HG03520 (cell line): ENCODE results near the gene ZMYM5.
"Not testable (repeated sequence)": the region's sequence is repeated elsewhere in the genome, so short reads cannot be mapped to it uniquely, and the experiment has no call there.

Experiments used
- ATAC-seq: cut with Tn5 transposase; IDR thresholded peaks from one replicate; pipeline ENCODE4 v1.9.1; 2021; ENCODE audit warnings: mild to moderate bottlenecking, moderate library complexity; ENCODE audit not compliant: unreplicated experiment

ZMYM5 gene

GRCh38 chr13:19863323-19864023, at the start of gene ZMYM5:
ZMYM5 (minus strand) TSS chr13:19863649; CDS start chr13:19852180, 11,469 bp downstream.
- peak; percentile 83 for ATAC-seq

- no peak for ATAC-seq
Observed at GRCh38 chr13:19910336-19911072, 47.1 kb upstream of the ZMYM5 start.

DNA sequence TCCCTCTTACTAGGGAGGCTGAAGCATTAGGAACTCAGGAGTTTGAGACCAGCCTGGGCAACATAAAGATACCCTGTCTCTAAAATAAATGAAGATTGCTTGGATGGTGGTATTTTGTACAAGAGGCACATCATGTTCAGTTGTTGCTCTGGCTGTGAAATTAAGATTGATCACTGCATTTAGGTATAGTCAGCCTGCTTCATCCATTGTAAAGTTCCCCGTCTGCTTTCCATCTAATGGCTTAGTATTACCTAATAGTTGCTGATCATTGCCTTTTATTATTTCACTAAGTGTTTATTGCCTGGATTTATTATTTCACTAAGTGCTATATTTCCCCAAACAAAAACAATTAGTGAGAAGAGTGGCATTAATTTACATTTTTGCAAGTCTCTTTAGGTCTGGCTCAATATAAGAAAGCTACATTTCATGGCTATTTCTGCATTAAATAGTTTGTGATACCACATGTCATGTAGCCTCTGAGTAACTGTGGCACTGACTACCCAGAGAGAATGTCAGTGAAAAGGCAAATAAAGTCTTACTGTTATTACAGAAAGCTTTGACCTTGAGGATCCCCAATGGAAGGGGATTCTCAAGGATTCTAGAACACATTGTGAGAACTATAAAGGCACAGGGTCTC, 45.0 kb upstream of the ZMYM5 start:
- ATAC-seq: no peak

DNA sequence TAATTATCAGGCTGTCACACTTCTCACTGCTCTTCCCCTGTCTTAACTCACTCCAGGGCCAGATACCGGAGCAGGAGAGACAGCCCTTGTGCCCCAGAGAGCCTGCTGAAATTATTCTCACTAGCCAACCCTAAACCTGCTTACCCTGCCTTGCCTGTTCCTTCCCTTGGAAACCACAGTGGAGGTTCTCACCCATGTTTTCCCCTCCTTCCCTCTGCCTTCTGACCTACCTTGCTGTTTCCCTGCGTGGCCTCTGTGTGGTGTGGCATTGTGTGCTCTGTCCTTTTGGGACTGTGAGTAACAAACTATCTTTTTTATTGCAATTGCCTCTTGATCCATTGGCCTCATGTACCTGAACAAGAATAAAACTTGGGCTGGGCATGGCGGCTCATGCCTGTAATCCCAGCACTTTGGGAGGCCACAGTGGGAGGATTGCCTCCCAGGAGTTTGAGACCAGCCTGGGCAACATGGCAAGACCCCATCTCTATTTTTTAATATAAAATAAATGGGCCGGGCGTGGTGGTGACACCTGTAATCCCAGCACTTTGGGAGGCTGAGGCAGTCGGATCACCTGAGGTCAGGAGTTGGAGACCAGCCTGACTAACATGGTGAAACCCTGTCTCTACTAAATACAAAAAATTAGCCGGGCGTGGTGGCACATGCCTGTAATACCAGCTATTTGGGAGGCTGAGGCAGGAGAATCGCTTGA, 42.2 kb upstream of the ZMYM5 start:
- not testable (repeated sequence) for ATAC-seq

- ATAC-seq: no peak
Observed at GRCh38 chr13:19890030-19890429, 26.6 kb upstream of the ZMYM5 start.

DNA sequence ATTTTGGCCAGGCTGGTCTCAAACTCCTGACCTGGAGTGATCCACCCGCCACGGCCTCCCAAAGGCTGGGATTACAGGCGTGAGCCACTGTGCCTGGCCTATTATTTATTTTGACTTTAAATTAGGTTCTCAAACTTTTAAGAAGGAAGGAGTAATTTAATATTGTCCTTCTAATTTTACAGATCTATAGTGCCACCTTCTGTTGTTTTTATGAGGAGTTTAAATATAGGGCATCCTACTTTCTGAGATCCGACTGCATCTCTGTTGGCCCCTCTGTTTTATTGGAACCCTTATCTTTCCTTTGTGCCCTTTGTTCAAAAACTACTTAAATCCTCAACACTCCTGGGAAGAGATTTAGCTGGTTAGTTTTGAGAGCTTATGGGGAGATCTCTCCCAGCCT, 25.4 kb upstream of the ZMYM5 start:
- no peak for ATAC-seq

DNA sequence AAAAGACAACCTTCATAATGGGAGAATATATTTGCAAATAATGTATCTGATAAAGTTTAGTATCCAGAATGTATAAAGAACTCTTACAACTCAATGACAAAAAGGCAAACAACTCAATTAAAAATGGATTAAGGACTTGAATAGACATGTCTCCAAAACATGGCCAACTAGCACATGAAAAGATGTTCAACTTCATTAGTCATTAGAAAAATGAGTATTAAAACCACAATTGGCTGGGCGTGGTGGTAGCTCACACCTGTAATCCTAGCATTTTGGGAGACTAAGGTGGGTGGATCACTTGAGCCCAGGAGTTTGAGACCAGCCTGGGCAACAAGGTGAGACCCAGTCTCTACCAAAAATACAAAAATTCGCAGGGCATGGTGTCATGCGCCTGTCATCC, 18.8 kb upstream of the ZMYM5 start:
- no peak for ATAC-seq

DNA sequence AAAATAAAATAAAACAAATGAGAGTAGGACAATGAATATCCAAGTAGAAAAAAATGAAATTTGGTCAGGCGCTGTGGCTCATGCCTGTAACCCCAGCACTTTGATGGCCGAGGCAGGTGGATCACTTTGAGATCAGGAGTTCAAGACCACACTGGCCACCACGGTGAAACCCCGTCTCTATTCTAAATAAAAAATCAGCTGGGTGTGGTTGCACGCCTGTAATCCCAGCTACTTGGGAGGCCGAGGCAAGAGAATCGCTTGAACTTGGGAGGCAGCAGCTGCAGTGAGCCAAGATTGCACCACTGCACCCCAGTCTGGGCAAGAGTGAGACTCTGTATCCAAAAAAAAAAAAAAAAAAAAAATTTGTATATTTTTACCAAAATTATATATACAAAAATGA, 18.2 kb upstream of the ZMYM5 start:
- no peak for ATAC-seq

- peak; percentile 6 for ATAC-seq
Observed at GRCh38 chr13:19864746-19865309, 1.4 kb upstream of the ZMYM5 start.

DNA sequence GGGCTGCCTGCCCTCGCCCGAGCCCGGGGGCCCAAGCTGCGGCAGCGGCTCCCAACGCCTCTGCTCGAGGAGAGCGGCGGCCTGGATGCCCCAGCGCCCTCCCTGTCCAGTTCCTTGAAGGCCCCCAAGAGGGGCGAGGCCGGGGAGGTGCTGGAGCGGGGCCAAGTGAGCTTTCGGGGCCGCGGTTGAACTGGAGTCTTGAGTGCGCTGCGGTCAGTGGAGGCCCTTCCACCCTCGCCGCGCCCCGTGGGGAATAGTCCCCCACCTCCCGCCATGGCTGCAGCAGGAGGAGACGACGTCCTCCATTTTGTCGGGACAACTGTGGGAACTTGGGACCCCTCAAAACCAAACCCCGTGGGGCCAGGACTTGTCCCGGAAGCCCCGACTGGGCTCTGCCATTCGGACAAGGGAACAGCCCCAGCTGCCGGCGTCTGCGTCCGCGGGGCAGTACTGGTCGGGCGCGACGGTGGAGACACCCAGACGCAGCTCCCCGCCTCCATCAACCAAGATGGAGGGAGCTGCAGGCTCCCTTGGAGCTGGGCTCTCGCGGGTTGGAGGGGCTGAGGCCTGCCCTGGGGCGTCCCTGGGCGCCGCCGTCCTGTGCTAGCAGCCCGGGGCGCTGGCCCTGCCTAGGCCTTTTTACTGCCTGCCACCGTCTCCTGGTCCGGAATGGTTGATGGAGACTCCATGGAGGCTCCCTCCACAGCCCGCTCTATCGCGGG, 736 bp upstream of the ZMYM5 start:
- peak; percentile 17 for ATAC-seq

- peak; percentile 4 for ATAC-seq
Observed at GRCh38 chr13:19862481-19863313, 752 bp downstream of the ZMYM5 start.

DNA sequence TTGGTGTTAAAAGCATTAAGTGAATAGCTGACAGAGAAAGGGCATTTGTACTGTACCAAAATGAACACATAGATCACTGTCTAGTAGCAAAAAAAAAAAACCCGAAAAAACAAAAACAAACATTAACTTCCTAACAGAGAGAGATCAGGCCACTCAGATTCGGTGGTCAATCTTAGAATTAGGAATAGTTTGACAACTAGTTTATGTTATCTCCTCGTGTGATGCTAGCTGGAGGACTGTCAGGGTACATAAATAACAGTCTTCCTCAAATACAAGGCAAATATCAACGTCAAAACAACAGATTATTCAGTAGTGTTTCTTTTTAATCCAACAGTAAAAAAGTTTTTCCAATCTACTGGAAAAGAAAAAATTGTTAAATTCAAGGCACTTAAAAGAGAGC, 1.7 kb downstream of the ZMYM5 start:
- ATAC-seq: no peak

DNA sequence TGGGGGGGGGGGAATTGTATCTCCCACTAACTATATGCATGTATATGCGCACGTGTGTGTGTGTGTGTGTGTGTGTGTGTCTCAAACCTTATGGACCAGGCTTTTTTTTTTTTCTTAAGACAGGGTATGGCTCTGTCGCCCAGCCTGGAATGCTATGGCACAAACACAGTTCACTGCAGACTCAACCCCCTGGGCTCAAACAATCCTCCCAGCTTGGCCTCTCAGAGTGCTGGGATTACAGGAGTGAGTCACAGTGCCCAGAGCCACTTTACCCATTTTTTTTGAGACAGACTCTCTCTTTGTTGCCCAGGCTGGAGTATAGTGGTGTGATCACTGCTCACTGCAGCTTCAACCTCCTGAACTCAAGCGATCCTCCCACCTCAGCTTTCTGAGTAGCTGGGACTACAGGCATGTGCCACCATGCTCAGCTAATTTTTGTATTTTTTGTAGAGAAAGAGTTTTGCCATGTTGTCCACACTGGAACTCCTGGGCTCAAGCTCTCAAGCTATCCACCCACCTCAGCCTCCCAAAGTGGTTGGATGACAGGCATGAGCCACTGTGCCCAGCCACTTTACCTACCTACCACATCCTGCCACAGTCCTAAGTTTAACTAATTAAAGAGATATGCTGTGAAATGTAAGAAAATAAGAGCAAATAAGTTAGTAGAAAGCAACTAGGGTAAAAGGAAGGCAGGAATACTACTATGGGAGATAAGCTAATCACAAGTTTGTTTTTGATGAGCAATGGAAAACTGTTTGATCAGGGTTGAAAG, 2.4 kb downstream of the ZMYM5 start:
- ATAC-seq: no peak

DNA sequence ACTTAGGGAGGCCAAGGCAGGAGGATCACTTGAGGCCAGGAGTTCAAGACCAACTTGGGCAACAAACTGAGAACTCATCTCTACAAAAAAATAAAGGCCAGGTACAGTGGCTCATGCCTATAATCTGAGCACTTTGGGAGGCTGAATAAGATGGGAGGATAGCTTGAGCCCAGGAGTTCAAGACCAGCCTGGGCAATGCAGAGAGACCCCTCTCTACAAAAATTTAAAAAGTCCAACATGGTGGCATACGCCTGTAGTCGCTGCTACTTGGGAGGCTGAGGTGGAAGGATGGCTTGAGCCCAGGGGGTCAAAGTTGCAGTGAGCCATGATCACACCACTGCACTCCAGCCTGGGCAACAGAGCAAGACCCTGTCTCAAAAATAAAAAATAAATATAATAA, 5.8 kb downstream of the ZMYM5 start:
- ATAC-seq: not testable (repeated sequence)

DNA sequence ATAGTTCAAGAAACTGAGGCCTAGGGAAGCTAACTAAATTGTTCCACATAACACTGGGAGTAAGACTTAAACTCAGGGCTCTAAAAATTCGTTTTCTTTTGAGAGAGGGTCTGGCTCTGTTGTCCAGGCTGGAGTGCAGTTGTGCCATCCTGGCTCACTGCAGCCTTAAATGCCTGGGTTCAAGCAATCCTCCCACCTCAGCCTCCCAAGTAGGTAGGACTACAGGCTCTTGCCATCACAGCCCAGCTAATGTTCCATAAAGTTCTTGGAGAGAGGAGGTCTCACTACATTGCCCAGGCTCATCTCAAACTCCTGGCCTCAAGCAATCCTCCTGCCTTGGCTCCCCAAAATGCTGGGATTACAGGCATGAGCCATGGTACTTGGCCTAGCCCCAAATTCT, 10.7 kb downstream of the ZMYM5 start:
- ATAC-seq: no peak

DNA sequence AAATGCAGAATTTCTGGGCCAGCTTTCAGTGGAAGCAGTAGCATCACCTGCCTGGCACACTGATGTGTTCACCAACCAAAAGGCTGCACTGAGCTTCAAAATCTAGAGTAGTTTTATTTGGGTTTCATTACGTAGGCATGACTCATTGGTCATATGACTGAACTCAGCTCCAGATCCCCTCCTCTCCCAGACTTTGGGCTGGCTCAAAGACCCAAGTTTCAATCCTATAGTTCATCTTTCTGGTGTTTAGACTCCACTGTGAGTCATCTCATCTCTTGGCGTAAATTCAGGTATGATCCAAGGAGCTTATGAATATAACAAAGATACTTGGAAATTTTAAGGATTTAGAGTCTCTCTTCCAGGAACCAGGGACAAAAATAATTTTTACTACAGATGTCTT, 17.7 kb downstream of the ZMYM5 start:
- ATAC-seq: no peak

DNA sequence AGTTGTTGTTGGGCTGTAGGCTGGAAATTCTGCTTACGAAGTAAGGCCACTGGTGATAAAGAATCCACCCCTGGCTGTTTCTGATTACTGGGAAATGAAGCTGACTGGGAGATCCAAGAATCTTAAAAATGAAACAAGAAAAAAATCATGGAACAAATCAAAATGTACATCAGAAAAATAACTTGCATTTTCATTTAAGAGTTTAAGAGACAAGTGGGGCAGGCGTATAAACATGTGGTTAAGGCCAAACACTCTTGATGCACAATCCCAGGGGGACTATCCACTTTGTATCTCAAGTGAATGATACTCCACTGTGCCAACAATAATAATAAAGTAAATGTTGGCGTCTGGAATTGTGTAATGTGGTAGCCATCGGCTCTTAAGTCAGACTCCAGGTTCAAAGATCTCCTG, 24.6 kb downstream of the ZMYM5 start:
- no peak for ATAC-seq

GRCh38 chr13:19836472-19836871, 27.0 kb downstream of the ZMYM5 start:
- ATAC-seq: no peak

DNA sequence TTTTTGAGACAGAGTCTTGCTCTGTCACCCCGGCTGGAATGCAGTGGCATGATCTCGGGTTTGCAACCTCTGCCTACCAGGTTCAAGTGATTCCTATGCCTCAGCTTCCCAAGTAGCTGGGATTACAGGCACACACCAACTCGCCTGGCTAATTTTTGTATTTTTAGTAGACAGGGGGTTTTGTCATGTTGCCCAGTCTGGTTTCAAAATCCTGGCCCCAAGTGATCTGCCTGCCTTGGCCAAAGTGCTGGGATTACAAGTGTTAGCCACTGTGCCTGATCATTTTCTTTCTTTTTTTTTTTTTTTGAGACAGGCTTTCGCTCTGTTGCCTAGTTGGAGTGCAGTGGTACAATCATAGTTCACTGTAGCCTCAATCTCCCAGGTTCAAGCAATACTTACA, 28.7 kb downstream of the ZMYM5 start:
- no peak for ATAC-seq
